Psoas muscle (tissue), 8 donors: ENCODE results near the gene GNAT3. TPM values are rescaled to one million over a fixed set of nuclear protein-coding genes. Genes with fewer than 3 reads are reported as not detected.

ENCODE experiments used
- ATAC-seq, 4 donors: fragments of 200-7000 bp; cut with Tn5 transposase; one replicate each; pipeline ENCODE4 v1.9.1; 2020; ENCODE audit warnings: moderate library complexity in 3 of 4, mild to moderate bottlenecking in 2 of 4
- DNase-seq, 2 donors: peaks; one replicate each; pipeline ENCODE4 v3.0.0-alpha.2; 2020
- H3K27ac ChIP-seq: fragments of 200-600 bp; one replicate; pipeline ENCODE4 v1.8.0; 2022
- H3K27me3 ChIP-seq, 3 donors: fragments of 200-600 bp in 1 of 3; one replicate each; pipeline versions ENCODE4 v1.6.1 to v1.8.0; 2013 to 2022; ENCODE audit warnings: low read length in 2 of 3, mild to moderate bottlenecking in 2 of 3, moderate library complexity in 1 of 3; ENCODE audit not compliant: insufficient read depth in 3 of 3
- H3K36me3 ChIP-seq, 2 donors: fragments of 200-600 bp in 1 of 2; one replicate each; pipeline versions ENCODE4 v1.6.1 to v1.8.0; 2013 to 2022; ENCODE audit warnings: low read depth in 1 of 2, mild to moderate bottlenecking in 1 of 2, moderate library complexity in 1 of 2; ENCODE audit not compliant: insufficient read depth in 1 of 2
- H3K4me1 ChIP-seq: fragments of 200-600 bp; one replicate; pipeline ENCODE4 v1.8.0; 2022
- H3K4me3 ChIP-seq: fragments of 200-600 bp; one replicate; pipeline ENCODE4 v1.8.0; 2022; ENCODE audit warnings: mild to moderate bottlenecking
- H3K9me3 ChIP-seq: fragments of 200-600 bp; one replicate; pipeline ENCODE4 v1.8.0; 2022
- WGBS, 3 donors: extraction: QIAGEN DNeasy Blood & Tissue Kit; methylation state at CpG; one replicate each; pipeline versions ENCODE4 v1.1.6 to v1.1.7; 2013; 5-methylcytosine and 5-hydroxymethylcytosine counted together
- intact Hi-C, 2 donors: fragments of 100-400 bp; cut with DNase I; formaldehyde crosslinking; loops; one replicate each; pipeline versions ENCODE4 v1.11.0 to v1.14.2; 2022
- polyA plus RNA-seq, 3 donors: library from polyadenylated mRNA; stranded (reverse); fragments of 200-250 nt; gene quantifications; one replicate each; pipeline ENCODE4 v1.2.3, GENCODE V29; 2013
- total RNA-seq, 4 donors: library from RNA; stranded (reverse); fragmentation: NEBNext Ultra II Directional in 2 of 4; extraction: Animal tissue kit (Norgen Biotek cat#: 25700) in 2 of 4; gene quantifications; one replicate each; pipeline versions ENCODE4 v1.2.1 to v1.2.4, GENCODE V29; 2021 to 2023
- TF ChIP-seq, protein P1 (sequence below): fragments of 200-600 bp; IDR thresholded peaks from one replicate; pipeline ENCODE4 v1.8.0; 2022; ENCODE audit warnings: antibody characterized with exemption
- donor health status: healthy with polysubstance abuse.
- donor health status: DM: no; HTN: no; CAD: no; lungs with moderate emphysema.
- donor health status: Bipolar disorder and iron deficiency.
- donor health status: healthy.
- donor health status: DM: yes; HTN: yes; CAD: no.
- donor health status: DM: no; HTN: no; CAD: no.
- donor health status: DM: no; HTN: no; CAD: no.
- donor health status: DM: yes; HTN: yes; CAD: no.

Gene GNAT3
- total and polyA plus RNA-seq, 7 donors: not detected

- TF ChIP-seq, protein P1, sequence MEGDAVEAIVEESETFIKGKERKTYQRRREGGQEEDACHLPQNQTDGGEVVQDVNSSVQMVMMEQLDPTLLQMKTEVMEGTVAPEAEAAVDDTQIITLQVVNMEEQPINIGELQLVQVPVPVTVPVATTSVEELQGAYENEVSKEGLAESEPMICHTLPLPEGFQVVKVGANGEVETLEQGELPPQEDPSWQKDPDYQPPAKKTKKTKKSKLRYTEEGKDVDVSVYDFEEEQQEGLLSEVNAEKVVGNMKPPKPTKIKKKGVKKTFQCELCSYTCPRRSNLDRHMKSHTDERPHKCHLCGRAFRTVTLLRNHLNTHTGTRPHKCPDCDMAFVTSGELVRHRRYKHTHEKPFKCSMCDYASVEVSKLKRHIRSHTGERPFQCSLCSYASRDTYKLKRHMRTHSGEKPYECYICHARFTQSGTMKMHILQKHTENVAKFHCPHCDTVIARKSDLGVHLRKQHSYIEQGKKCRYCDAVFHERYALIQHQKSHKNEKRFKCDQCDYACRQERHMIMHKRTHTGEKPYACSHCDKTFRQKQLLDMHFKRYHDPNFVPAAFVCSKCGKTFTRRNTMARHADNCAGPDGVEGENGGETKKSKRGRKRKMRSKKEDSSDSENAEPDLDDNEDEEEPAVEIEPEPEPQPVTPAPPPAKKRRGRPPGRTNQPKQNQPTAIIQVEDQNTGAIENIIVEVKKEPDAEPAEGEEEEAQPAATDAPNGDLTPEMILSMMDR: no peak
- Histone ChIP-seq H3K27ac (no peak overlapping the region), H3K36me3 (no peaks in the 10 kb centered on the region), H3K4me1 (no peaks in the 10 kb centered on the region), H3K9me3 (no peaks in the 10 kb centered on the region), H3K27me3 (no peaks in the 10 kb centered on the region), H3K4me3 (no peak overlapping the region)
- 95% methylated on average over 4 of the region's 4 CpGs for WGBS, 3 donors
- no peak for DNase-seq
- ATAC-seq: no peak
- intact Hi-C loops: no loop called here
Measured at GRCh38 chr7:80449836-80450235, 62.0 kb downstream of the GNAT3 start.

DNA sequence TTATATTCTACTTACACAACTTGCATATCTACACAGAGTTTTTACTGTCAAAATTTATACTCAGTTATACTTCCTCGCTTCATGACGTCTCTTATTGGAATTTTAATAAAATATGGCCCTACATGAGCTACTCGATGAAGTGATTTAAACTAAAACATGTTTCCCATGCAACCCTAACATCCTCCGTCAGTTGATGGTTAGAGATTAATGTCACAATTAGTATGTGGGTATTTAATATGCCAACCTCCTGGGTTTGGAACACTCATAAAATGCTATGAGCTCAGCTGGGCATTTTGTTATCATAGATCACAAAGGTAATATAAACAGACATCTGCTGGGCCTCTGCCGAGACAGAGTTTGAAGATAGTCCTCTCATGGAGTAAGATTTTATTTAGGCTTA, 66.5 kb downstream of the GNAT3 start:
- DNase-seq (no peak), ATAC-seq (no peak)
- Histone ChIP-seq H3K27me3 (no peaks in the 10 kb centered on the region), H3K4me3 (no peak overlapping the region), H3K27ac (no peak overlapping the region), H3K9me3 (no peaks in the 10 kb centered on the region), H3K36me3 (no peaks in the 10 kb centered on the region), H3K4me1 (no peaks in the 10 kb centered on the region)
- WGBS, 3 donors: 92 to 94% (median 93%) methylated on average over 5 of the region's 5 CpGs
- intact Hi-C loops: no loop called here
- TF ChIP-seq, protein P1: no peak

DNA sequence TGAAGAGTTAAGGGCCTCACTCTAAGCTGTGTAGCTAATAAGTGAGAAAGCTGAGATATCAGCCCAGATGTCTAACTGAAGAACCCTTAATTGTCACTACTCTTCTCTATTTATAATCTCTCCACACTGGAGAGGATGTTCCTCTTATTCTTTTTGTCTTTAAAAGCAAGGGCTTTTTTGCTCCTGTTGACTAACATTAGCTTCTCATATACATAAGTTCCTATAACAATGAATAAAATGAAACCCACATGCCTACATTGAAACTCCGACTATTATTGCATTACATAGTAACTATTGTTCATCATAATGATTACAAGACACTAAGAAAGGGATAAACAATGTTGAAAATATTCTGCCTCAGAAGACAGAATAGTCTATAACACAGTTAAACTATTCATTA, 67.1 kb downstream of the GNAT3 start:
- no peaks in the 10 kb centered on the region for H3K36me3 ChIP-seq
- WGBS, 3 donors: 83 to 97% (median 87%) methylated on average over 1 of the region's 1 CpG
- DNase-seq (no peak), ATAC-seq (no peak)
- intact Hi-C loops: no loop called here
- no peaks in the 10 kb centered on the region for H3K27me3 ChIP-seq
- H3K4me3 ChIP-seq: no peak overlapping the region
- no peak overlapping the region for H3K27ac ChIP-seq
- no peaks in the 10 kb centered on the region for H3K4me1 ChIP-seq
- TF ChIP-seq, protein P1: no peak
- no peaks in the 10 kb centered on the region for H3K9me3 ChIP-seq

DNA sequence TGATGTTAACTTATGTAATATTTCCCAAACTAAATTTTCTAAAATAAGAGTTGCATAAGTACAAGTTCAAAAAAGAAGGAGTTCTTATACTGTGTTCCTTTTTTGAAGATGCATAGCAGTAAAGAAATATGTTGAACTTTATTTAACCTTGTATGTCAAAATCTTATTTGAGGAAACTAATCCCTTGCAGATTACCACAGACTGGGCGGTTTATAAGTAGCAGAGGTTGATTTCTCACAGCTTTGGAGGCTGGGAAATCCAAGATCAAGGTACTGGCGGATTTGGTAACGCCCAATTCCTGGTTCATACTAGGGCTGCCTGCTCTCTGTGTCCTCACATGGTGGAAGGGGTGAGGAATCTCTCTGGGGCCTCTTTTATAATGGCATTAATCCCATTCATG, 68.5 kb downstream of the GNAT3 start:
- 89 to 96% (median 92%) methylated on average over 3 of the region's 3 CpGs for WGBS, 3 donors
- ATAC-seq (no peak), DNase-seq (no peak)
- Histone ChIP-seq H3K9me3 (no peaks in the 10 kb centered on the region), H3K27me3 (no peaks in the 10 kb centered on the region), H3K4me1 (no peaks in the 10 kb centered on the region), H3K4me3 (no peak overlapping the region), H3K27ac (no peak overlapping the region), H3K36me3 (no peaks in the 10 kb centered on the region)
- TF ChIP-seq, protein P1: no peak
- intact Hi-C loops: no loop called here

DNA sequence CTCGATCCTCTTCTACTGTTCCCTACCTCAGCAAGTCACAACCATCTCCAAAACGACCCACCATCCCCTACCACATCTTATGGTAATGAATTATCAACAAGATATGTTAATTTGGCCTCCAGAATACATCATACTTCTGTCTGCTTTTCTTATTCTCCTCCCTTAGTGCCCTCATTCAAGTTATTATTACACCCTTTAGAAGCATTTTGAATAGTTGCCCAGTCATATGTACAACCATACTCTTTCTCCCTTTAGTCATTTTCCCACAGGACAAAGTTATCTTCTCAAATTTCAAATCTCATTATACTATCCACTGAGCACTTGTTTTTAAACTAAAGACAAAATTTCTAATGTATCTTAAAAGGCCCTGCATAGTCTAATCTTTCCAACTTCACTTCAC, 71.0 kb downstream of the GNAT3 start:
- no peaks in the 10 kb centered on the region for H3K9me3 ChIP-seq
- ATAC-seq: no peak
- H3K27ac ChIP-seq: no peak overlapping the region
- H3K4me3 ChIP-seq: no peak overlapping the region
- intact Hi-C loops: no loop called here
- WGBS, 3 donors: 30 to 41% (median 30%) methylated on average over 2 of the region's 2 CpGs
- TF ChIP-seq, protein P1: no peak
- DNase-seq: no peak
- H3K4me1 ChIP-seq: no peaks in the 10 kb centered on the region
- H3K36me3 ChIP-seq: no peaks in the 10 kb centered on the region
- no peaks in the 10 kb centered on the region for H3K27me3 ChIP-seq
